SU-DHL-6 (cell line): ENCODE data around the gene CAVIN3.

Source experiments
- H2AFZ ChIP-seq: fragments of 200-600 bp; sonication (generic); 2 replicates; pipeline ENCODE4 v1.6.1; 2014; ENCODE audit warnings: low read depth, mild to moderate bottlenecking, moderate library complexity, mixed read lengths, antibody characterized with exemption, low read length; ENCODE audit not compliant: severe bottlenecking
- H3F3A ChIP-seq: fragments of 200-600 bp; shearing (Covaris generic); 2 replicates; pipeline ENCODE4 v1.6.0; 2016; ENCODE audit warnings: antibody characterized with exemption, mild to moderate bottlenecking; ENCODE audit not compliant: insufficient read depth
- H3K27ac ChIP-seq: fragments of 200-600 bp; sonication (generic); 2 replicates; pipeline ENCODE4 v1.5.1; 2016; ENCODE audit warnings: low read depth, mild to moderate bottlenecking, low read length, moderate library complexity, mixed read lengths
- H3K27me3 ChIP-seq: fragments of 200-600 bp; sonication (generic), shearing (Covaris generic); 2 replicates; pipeline ENCODE4 v1.6.0; 2014; ENCODE audit warnings: mild to moderate bottlenecking, low read length
- H3K36me3 ChIP-seq: fragments of 200-600 bp; sonication (generic); 2 replicates; pipeline ENCODE4 v1.6.1; 2014; ENCODE audit warnings: mild to moderate bottlenecking, low read length, mixed read lengths
- H3K4me2 ChIP-seq: fragments of 300-600, 200-600 bp; shearing (Covaris generic), sonication (generic); 2 replicates; pipeline ENCODE4 v1.6.0; 2014; ENCODE audit warnings: low read length, low read depth, mild to moderate bottlenecking; ENCODE audit not compliant: poor library complexity, severe bottlenecking
- H3K4me3 ChIP-seq: fragments of 200-600 bp; sonication (generic); 2 replicates; pipeline ENCODE4 v1.5.1; 2014; ENCODE audit warnings: antibody characterized with exemption, low read length, mild to moderate bottlenecking, mixed read lengths; ENCODE audit not compliant: insufficient read depth, poor library complexity, severe bottlenecking
- H3K79me2 ChIP-seq: fragments of 200-600 bp; sonication (generic); 2 replicates; pipeline ENCODE4 v1.6.1; 2014; ENCODE audit warnings: mild to moderate bottlenecking, low read length, moderate library complexity; ENCODE audit not compliant: insufficient read depth
- H3K9ac ChIP-seq: fragments of 200-600 bp; sonication (generic); 2 replicates; pipeline ENCODE4 v1.7.0; 2014; ENCODE audit warnings: mild to moderate bottlenecking, low read length
- H3K9me2 ChIP-seq: fragments of 200-600 bp; sonication (generic); replicated peaks from 2 replicates; pipeline ENCODE4 v1.6.1; 2014; ENCODE audit warnings: low read length; ENCODE audit not compliant: insufficient read depth
- H3K9me3 ChIP-seq: fragments of 200-600 bp; sonication (generic); 2 replicates; pipeline ENCODE4 v1.6.1; 2014; ENCODE audit warnings: low read length, mixed read lengths; ENCODE audit not compliant: insufficient read depth
- H4K20me1 ChIP-seq: fragments of 200-600 bp; sonication (generic); 2 replicates; pipeline ENCODE4 v1.6.1; 2014; ENCODE audit warnings: low read depth, mild to moderate bottlenecking, antibody characterized with exemption, low read length, moderate library complexity, mixed read lengths
- CTCF ChIP-seq: fragments of 200-600 bp; sonication (generic); IDR thresholded peaks from one replicate; pipeline ENCODE4 v1.5.1; 2017; ENCODE audit warnings: antibody characterized with exemption, mild to moderate bottlenecking, low read length, moderate library complexity; ENCODE audit not compliant: insufficient read depth, poor library complexity, severe bottlenecking
- EZH2phosphoT487 ChIP-seq: fragments of 200-600 bp; sonication (generic), shearing (Covaris generic); conservative IDR thresholded peaks from 2 replicates; pipeline ENCODE4 v1.6.1; 2018; ENCODE audit warnings: mild to moderate bottlenecking, antibody characterized with exemption, low read length, moderate library complexity, mixed read lengths

The CAVIN3 gene

GRCh38 chr11:6273188-6273587 is 47.1 kb downstream of the CAVIN3 start:
- Histone ChIP-seq H3K9me3 (no peaks in the 10 kb centered on the region), H3K9ac (no peak overlapping the region), H4K20me1 (no peaks in the 10 kb centered on the region), H3K4me2 (no peak overlapping the region), H3K36me3 (no peaks in the 10 kb centered on the region), H3K4me3 (no peak overlapping the region), H3K27ac (no peak overlapping the region), H2AFZ (no peak overlapping the region), H3K27me3 (no peaks in the 10 kb centered on the region), H3F3A (no peaks in the 10 kb centered on the region), H3K79me2 (no peaks in the 10 kb centered on the region), H3K9me2 (no peaks in the 10 kb centered on the region)
- TF ChIP-seq EZH2phosphoT487, result no peak
- TF ChIP-seq CTCF, result no peak

GRCh38 chr11:6271598-6271997 is 48.7 kb downstream of the CAVIN3 start:
- Histone ChIP-seq H3K9me2 (no peaks in the 10 kb centered on the region), H3K36me3 (no peaks in the 10 kb centered on the region), H3K4me2 (no peak overlapping the region), H3K27ac (no peak overlapping the region), H4K20me1 (no peaks in the 10 kb centered on the region), H3K9me3 (no peaks in the 10 kb centered on the region), H2AFZ (no peak overlapping the region), H3K4me3 (no peak overlapping the region), H3K27me3 (no peaks in the 10 kb centered on the region), H3F3A (no peaks in the 10 kb centered on the region), H3K9ac (no peak overlapping the region), H3K79me2 (no peaks in the 10 kb centered on the region)
- TF ChIP-seq EZH2phosphoT487, result no peak
- TF ChIP-seq CTCF, result no peak

- no peaks in the 10 kb centered on the region for H4K20me1 ChIP-seq
- no peaks in the 10 kb centered on the region for H3K9me2 ChIP-seq
- no peaks in the 10 kb centered on the region for H3F3A ChIP-seq
- no peaks in the 10 kb centered on the region for H3K9me3 ChIP-seq
- H3K27ac ChIP-seq, result no peak overlapping the region
- H3K27me3 ChIP-seq, result no peaks in the 10 kb centered on the region
- H2AFZ ChIP-seq, result no peak overlapping the region
- no peak overlapping the region for H3K9ac ChIP-seq
- H3K4me2 ChIP-seq, result no peak overlapping the region
- H3K4me3 ChIP-seq, result no peak overlapping the region
- no peaks in the 10 kb centered on the region for H3K79me2 ChIP-seq
- TF ChIP-seq CTCF (no peak), EZH2phosphoT487 (no peak)
- H3K36me3 ChIP-seq, result no peaks in the 10 kb centered on the region
Measured at GRCh38 chr11:6270584-6271246, 49.6 kb downstream of the CAVIN3 start.
